ENCODE data around the gene DISC1.

The DISC1 gene

GRCh38 chr1:231719485-231720183, 93.0 kb downstream of the DISC1 start:
- DNase-seq (ENCODE audit: low read depth in 2 of 2): no peak
- H3K4me3 ChIP-seq (replicated peaks in 1 of 2; ENCODE audit: low read depth in 2 of 2, low read length in 2 of 2): no peak overlapping the region
- TF ChIP-seq, protein P1, sequence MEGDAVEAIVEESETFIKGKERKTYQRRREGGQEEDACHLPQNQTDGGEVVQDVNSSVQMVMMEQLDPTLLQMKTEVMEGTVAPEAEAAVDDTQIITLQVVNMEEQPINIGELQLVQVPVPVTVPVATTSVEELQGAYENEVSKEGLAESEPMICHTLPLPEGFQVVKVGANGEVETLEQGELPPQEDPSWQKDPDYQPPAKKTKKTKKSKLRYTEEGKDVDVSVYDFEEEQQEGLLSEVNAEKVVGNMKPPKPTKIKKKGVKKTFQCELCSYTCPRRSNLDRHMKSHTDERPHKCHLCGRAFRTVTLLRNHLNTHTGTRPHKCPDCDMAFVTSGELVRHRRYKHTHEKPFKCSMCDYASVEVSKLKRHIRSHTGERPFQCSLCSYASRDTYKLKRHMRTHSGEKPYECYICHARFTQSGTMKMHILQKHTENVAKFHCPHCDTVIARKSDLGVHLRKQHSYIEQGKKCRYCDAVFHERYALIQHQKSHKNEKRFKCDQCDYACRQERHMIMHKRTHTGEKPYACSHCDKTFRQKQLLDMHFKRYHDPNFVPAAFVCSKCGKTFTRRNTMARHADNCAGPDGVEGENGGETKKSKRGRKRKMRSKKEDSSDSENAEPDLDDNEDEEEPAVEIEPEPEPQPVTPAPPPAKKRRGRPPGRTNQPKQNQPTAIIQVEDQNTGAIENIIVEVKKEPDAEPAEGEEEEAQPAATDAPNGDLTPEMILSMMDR (IDR thresholded peaks at IDR 0.05; ENCODE audit: low read depth, low read length): no peak

GRCh38 chr1:231720652-231721325, 94.2 kb downstream of the DISC1 start:
- DNase-seq (ENCODE audit: low read depth in 2 of 2): no peak
- no peak overlapping the region for H3K4me3 ChIP-seq (replicated peaks in 1 of 2; ENCODE audit: low read depth in 2 of 2, low read length in 2 of 2)
- TF ChIP-seq, protein P1 (IDR thresholded peaks at IDR 0.05; ENCODE audit: low read depth, low read length): no peak

DNA sequence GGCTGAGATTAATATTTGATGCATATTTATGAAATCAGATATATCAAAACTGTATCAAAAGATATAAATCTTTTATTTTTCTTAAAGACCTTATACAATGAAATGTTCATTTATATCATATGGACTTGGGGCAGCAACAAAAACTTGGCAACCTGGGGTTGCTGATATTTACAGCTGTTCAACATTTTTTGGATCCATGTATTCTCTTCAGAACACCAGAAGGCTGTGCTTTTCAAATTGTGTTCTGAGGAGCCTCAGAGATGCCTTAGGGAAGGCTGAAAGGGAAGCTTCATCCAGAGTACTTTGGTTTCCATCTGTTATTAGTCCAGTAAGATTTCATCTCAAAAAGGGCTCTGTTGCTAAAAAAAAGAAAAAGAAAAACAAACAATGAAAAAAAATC, 94.8 kb downstream of the DISC1 start:
- DNase-seq (ENCODE audit: low read depth in 2 of 2): no peak
- no peak overlapping the region for H3K4me3 ChIP-seq (replicated peaks in 1 of 2; ENCODE audit: low read depth in 2 of 2, low read length in 2 of 2)
- TF ChIP-seq, protein P1 (IDR thresholded peaks at IDR 0.05; ENCODE audit: low read depth, low read length): no peak

DNA sequence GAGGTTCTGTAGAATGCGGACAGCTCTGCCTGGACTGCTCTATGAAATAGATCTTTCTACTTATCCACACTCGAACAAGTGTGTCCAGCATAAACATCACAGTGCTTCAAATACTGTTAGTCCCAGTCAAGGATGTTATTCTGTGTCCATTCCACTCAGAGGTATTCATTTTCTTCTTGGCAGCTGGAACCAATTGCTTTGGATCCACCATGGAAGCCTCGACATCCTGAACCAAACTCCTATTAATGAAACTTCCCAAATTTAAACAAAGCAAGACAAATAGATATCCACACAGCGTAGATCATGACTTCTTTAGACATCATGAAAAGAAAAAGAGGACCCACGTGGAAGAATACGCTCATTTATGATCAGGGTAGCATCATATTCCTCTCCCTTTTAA, 95.8 kb downstream of the DISC1 start:
- H3K4me3 ChIP-seq (replicated peaks in 1 of 2; ENCODE audit: low read depth in 2 of 2, low read length in 2 of 2): no peak overlapping the region
- DNase-seq (ENCODE audit: low read depth in 2 of 2): no peak
- TF ChIP-seq, protein P1 (IDR thresholded peaks at IDR 0.05; ENCODE audit: low read depth, low read length): no peak

- no peak for DNase-seq (ENCODE audit: low read depth in 2 of 2)
Observed at GRCh38 chr1:231723146-231723545, 96.6 kb downstream of the DISC1 start.

GRCh38 chr1:231724041-231724440, 97.5 kb downstream of the DISC1 start:
- DNase-seq (ENCODE audit: low read depth in 2 of 2): no peak
- no peak overlapping the region for H3K4me3 ChIP-seq (replicated peaks in 1 of 2; ENCODE audit: low read depth in 2 of 2, low read length in 2 of 2)
- TF ChIP-seq, protein P1 (IDR thresholded peaks at IDR 0.05; ENCODE audit: low read depth, low read length): no peak

More at GRCh38 chr1:231723146-231723545, 96.6 kb downstream of the DISC1 start:
- TF ChIP-seq, protein P1 (IDR thresholded peaks at IDR 0.05; ENCODE audit: low read depth, low read length): no peak
- H3K4me3 ChIP-seq (replicated peaks in 1 of 2; ENCODE audit: low read depth in 2 of 2, low read length in 2 of 2): no peak overlapping the region

Data from cardiac fibroblast (primary cell).